CD4-positive, alpha-beta T cell treated with Interleukin-17A for 1 hour (primary cell): ENCODE measurements around the gene RASSF4.
A peak's percentile ranks its signal among the peaks of the same experiment; 100 is the strongest.

ENCODE experiments used
- DNase-seq: peaks from one replicate; pipeline ENCODE4 v3.0.0-alpha.2; 2020

Gene RASSF4

GRCh38 chr10:44990965-44991364 is 31.4 kb downstream of the RASSF4 start:
- no peak for DNase-seq

DNA sequence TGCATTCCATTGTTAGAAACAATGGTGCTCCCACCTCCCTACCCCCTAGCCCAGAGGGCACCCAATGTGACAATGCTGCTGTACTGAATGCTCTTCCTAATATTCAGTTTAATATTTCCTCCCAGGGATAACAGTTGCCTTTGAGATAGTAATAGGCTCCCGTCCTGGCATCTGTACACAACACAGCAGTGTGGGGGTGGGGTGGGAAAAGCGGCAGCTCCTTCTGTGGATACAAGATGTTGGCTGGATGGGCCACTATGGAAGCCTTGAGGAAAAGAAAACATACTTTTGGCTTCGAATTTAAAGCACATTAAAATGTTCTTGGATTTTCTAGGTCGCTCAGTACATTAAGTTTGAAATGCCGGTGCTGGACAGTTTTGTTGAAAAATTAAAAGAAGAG is 32.0 kb downstream of the RASSF4 start:
- DNase-seq, result no peak

GRCh38 chr10:44992070-44992731 is 32.6 kb downstream of the RASSF4 start:
- no peak for DNase-seq

DNA sequence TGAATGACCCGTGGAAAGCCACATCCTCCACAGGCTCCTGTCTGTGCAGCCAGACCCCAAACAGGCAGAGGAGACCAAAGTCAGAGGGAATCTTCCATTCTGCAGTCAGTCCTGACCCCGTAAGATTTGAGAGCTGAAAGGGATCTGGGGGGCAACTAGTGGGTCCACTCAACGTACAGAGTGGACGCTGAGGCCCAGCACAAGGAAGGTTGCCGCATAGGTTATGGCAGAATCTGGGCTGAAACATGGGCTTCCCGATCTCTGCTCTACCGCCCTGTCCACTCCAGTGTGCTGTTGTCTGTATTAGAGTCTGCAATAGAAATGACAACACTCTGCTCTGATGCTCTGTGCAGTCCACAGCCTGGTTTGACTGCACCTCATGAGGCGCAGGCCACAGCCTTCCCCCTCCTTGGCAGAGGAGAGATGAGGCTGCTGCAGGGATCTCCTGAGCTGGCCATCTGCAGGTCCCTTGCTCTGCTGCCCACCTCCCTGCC is 33.2 kb downstream of the RASSF4 start:
- no peak for DNase-seq

DNA sequence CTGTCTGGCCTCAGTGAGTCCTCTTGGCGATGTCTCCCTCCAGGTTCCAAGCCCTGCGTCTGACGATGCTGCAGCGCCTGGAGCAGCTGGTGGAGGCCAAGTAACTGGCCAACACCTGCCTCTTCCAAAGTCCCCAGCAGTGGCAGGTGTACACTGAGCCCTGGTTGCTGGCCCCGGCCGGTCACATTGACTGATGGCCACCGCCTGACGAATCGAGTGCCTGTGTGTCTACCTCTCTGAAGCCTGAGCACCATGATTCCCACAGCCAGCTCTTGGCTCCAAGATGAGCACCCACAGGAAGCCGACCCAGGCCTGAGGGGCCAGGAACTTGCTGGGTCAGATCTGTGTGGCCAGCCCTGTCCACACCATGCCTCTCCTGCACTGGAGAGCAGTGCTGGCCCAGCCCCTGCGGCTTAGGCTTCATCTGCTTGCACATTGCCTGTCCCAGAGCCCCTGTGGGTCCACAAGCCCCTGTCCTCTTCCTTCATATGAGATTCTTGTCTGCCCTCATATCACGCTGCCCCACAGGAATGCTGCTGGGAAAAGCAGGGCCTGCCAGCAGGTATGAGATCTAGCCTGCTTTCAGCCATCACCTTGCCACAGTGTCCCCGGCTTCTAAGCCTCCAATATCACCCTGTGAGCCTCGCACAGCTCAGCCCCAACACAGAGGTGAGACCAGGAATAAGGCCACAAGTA is 33.8 kb downstream of the RASSF4 start:
- no peak for DNase-seq

- DNase-seq, result no peak
Measured at GRCh38 chr10:44993922-44994751, 34.5 kb downstream of the RASSF4 start.

DNA sequence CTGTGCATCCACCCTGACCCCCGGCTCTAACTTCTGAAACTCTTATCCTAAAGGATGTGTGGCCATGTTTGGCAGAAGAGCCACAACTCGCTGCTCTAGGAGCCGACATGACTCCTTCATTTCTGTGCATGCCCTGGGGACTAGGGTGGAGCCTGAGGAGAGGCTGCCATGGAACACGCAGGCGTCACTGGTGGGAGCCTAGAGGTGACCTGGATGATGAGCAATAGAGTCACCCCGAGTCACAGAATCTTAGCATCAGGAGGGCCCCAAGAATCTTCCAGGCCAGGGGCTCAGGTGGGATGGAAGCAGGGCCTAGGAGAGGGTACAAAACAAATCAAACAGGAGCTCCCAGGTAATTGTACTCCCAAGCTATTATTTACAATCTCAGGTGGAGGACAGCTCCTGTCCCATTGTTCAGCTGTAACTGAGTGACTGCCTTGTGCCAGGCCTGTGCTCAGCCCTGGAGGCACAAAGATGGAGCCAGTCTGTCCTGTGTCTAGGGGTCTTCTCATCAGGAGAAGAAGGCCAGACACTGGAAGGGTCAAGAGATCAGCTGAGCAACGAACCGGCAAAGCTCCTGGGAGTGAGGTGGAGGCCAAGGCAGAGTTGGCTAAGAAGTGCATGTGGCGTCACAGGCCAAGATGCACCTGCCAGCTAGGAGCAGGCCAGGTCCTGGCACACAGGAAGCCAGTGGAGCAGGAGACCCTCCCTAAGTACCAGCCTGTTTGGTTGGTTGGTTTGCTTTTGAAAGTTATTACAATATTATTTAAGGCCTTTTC is 35.3 kb downstream of the RASSF4 start:
- DNase-seq, result no peak

- no peak for DNase-seq
Measured at GRCh38 chr10:44995581-44995913, 35.9 kb downstream of the RASSF4 start.

- no peak for DNase-seq
Measured at GRCh38 chr10:44995914-44996669, 36.5 kb downstream of the RASSF4 start.

DNA sequence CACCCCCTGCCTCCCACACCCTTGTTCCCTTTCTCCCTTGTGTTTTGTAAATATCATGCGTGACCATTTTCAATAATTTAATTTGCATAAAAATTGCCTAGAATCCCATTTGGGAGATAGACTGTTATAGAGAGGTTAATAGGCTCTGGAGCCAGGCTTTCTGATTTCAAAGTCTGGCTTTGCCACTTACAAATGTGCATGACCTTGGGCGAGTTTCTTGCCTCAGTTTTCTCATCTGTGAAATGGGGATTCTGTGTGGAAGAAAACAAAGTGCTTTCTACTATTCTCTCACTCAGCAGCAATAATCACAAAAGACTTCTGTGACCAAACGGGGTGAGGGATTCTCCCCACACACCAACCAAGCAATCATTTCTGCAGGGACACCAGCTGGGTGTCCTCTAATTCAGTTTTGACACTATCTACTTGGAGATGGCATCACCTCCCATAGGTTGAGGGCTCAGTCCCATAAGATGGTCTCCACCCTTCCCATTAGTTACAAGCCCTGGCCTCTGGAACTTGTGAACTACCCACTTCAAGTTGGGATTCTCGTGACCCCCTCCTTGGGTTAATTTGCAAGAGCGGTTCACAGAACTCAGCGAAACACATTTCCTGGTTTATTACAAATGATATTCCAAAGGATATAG is 37.6 kb downstream of the RASSF4 start:
- no peak for DNase-seq

DNA sequence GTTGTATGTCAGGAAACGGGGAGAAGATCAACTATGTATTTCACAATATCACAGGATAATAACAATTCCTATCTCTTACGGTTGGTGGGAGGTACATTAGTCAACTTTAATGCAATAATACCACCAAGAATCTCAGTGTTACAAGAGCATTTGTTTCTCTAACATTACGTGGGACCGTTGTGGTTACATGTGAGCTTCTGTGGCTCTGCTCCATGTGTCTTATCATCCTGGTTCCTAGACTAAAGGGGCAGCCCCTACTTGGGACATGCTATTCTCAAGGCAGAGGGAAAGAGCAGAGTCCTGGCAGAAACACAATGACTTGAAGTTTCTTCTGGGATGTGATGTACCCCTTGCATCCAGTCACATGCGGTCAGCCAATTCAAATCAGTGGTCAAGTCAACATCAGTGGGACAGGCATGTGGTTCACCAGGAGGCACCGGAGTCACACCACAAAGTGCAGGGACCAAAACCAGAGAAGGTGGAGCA is 38.6 kb downstream of the RASSF4 start:
- no peak for DNase-seq

GRCh38 chr10:45000138-45000751 is 40.6 kb downstream of the RASSF4 start:
- no peak for DNase-seq

- DNase-seq, result peak; percentile 78
Measured at GRCh38 chr10:45000752-45001380, 41.3 kb downstream of the RASSF4 start, which contains the start of gene ZNF22. ZNF22 (plus strand) TSS chr10:45000923; CDS start chr10:45003369, 2,446 bp downstream.

DNA sequence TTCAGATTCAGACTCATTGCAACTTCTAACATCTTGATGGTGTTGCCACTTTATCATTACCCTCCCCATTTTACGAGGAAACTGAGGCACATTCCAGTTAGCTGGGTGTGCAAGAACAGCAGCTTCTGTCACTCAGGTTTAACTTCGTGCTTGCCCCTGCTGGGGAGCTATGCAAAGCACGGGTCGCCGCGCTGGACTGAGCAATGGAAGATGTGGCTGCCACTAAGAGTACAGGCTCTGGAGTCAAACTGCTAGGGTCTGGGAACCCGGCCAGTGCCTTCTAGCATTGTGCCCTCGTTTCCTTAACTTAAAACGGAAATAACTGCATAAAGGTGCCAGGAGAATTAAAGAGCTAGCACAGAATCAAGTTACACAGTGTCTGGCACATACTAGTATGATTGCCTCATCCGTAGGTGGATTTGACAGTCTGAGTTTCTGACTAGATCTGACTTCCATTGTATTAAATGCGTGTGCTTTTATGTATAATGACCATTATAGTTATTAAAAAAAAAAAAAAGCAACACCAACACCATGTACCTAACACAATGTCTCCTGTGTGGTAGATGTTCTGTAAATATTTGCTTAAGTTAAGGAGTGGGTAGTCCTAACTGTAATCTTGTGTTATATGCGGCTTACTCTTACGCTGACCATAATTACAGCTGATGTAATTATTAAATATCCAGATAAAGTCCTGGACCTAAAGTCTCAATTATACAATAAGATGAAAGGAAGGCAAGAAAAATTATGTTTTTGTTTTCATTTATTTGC is 42.0 kb downstream of the RASSF4 start:
- peak; percentile 52 for DNase-seq

DNA sequence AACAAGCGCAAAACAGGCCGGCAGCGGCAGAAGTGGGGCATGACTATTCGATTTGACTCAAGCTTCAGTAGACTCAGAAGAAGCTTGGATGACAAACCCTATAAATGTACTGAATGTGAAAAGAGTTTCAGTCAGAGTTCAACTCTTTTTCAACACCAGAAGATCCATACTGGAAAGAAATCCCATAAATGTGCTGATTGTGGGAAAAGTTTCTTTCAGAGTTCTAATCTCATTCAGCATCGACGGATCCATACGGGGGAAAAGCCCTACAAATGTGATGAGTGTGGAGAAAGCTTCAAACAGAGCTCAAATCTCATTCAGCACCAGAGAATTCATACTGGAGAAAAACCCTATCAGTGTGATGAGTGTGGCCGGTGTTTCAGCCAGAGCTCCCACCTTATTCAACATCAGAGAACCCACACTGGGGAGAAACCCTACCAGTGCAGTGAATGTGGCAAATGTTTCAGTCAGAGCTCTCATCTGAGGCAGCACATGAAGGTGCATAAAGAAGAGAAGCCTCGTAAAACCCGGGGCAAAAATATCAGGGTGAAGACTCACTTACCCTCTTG is 43.9 kb downstream of the RASSF4 start:
- no peak for DNase-seq

DNA sequence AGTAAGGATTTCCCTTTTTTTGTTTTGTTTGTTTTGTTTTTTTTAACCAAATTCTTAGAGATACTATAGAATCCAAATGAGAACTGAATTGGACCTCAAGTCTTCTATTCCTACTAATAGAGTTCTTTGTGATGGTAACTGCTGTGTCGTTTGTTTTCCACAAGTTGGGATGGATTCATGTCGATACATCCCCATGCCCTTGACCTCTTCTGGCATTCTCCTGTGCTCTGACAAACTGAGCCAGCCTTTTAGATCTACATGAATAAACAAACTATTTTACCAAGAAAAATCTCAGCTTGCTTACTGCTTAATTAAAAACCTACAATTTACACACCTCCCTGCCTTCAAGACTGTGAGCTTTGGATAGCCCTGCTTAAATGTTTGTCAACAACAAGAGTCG is 45.1 kb downstream of the RASSF4 start:
- DNase-seq, result no peak

DNA sequence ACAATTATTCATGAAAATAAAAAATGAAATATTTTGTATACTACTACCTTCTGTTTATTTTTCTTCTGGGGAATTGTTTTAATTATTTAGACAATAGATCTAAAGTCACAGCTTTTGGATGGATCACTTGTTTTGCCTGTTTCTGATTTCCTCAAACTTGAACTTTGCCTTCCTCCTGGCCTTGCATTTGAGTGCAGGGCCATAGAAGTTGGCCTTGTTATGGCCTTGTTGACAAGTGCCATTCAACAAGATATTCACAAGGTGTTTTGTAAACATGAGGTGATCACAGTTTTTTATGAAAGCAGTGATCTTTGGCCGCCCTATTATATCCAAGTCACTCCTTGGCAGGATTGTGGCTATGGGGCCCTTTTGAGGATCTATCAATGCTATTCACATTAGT is 45.7 kb downstream of the RASSF4 start:
- no peak for DNase-seq

DNA sequence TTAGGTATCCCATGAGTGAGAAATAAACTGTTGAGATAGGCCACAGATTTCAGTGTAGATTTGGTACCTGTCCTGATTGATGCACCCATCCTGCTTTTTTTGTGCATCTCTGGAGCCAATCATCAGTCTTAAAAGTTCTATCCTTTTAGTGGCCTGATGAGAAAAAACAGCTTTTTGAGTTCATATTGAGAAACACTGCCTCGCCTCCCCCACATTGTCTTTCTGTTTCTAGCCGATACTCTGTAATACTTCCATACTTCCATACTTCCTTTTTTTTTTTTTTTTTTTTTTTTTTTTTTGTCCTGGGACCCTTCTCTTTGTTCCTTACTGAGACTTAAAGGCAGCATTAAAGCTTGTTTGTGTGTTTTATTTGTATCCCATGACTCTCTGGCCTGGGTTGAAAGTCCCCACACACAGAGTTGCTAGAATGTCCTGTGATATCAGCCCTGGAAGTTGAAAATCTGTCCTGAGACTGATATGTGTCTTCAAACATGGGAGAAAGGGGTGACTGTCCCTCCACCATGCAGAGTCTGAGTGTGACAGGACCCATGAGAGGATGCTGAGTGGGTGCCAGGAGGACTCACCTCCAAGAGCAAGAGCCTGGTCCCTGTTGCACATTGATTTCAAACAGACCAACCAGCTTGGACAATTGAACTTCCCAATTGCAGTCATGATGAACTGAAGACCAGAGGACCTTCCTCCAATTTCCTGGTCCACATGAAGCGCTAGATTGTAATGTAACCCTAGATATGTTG is 46.9 kb downstream of the RASSF4 start:
- no peak for DNase-seq
